ENCODE measurements around the gene DCAF10. TPM values are rescaled to one million over a fixed set of nuclear protein-coding genes. Genes with fewer than 3 reads are reported as not detected.

Gene DCAF10
- total and polyA plus RNA-seq, 4 donors: 8.3 to 29.5 (median 18.5) TPM

GRCh38 chr9:37784616-37785483 is 15.7 kb upstream of the DCAF10 start, which contains the start of gene EXOSC3:
Gene EXOSC3, minus strand, starts transcription at chr9:37785064. Its CDS starts 20 bp downstream, at chr9:37785044.
- no peaks in the 10 kb centered on the region for H3K4me1 ChIP-seq (ENCODE audit: control insufficient read depth in 1 of 2, insufficient read depth in 2 of 2, low read length in 2 of 2)
- DNase-seq: peak; percentile 95 to 96
- no peaks in the 10 kb centered on the region for H3K9me3 ChIP-seq (ENCODE audit: control insufficient read depth, low read length)
- H3K27ac ChIP-seq (ENCODE audit: low read depth in 1 of 2, low read length in 2 of 2): peak within 1 kb of the TSS; percentile 14 to 62
- ATAC-seq (ENCODE audit: low FRiP score): peak; percentile 95
- H3K27me3 ChIP-seq (ENCODE audit: control insufficient read depth in 1 of 2, insufficient read depth in 2 of 2, low read length in 1 of 2): no peaks in the 10 kb centered on the region
- peak within 1 kb of the TSS; percentile 81 to 86 for H3K4me3 ChIP-seq (ENCODE audit: low read length in 2 of 2)
- WGBS, 2 donors: 1% methylated on average over 70 to 73 of the region's 73 CpGs
- intact Hi-C loops (cut with DNase I): loop anchor here (1.0 kb wide), 1 partner anchor 15 kb away; the partner anchor contains the start of gene DCAF10 (in 2 of the 2)
- H3K36me3 ChIP-seq (ENCODE audit: control insufficient read depth in 1 of 2, insufficient read depth in 2 of 2, low read length in 1 of 2): no peaks in the 10 kb centered on the region

DNA sequence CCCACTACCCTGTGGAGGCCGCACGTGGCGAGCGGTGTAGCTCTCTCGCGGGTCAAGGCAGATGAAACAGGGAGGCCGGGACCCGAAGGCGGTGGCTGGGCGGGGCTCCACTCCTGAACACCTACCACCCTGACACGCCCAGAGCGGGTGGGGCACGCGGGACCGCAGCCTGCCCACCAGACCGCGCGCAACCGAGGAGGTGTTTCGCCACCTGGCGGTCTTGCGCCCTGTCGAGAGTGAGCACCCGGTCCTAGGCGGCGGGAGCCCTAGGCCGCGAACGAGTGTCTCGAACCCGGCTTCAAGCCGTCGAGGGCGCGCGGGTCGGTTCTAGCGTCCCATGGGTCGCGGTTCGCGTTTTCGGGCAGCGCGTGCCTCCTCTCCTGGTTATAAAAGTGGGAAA is 13.5 kb upstream of the DCAF10 start:
- H3K9me3 ChIP-seq (ENCODE audit: control insufficient read depth, low read length): peaks cover 1% of the 10 kb centered on the region
- ATAC-seq (ENCODE audit: low FRiP score) (no peak), DNase-seq (peak in 1 of 2 donors; percentile 75)
- no peaks in the 10 kb centered on the region for H3K27me3 ChIP-seq (ENCODE audit: control insufficient read depth in 1 of 2, insufficient read depth in 2 of 2, low read length in 1 of 2)
- intact Hi-C loops (cut with DNase I): no loop called here
- 42 to 43% methylated on average over 44 to 45 of the region's 45 CpGs for WGBS, 2 donors
- H3K27ac ChIP-seq (ENCODE audit: low read depth in 1 of 2, low read length in 2 of 2): no peak overlapping the region
- H3K36me3 ChIP-seq (ENCODE audit: control insufficient read depth in 1 of 2, insufficient read depth in 2 of 2, low read length in 1 of 2): no peaks in the 10 kb centered on the region
- H3K4me1 ChIP-seq (ENCODE audit: control insufficient read depth in 1 of 2, insufficient read depth in 2 of 2, low read length in 2 of 2): no peaks in the 10 kb centered on the region
- H3K4me3 ChIP-seq (ENCODE audit: low read length in 2 of 2): no peak overlapping the region

DNA sequence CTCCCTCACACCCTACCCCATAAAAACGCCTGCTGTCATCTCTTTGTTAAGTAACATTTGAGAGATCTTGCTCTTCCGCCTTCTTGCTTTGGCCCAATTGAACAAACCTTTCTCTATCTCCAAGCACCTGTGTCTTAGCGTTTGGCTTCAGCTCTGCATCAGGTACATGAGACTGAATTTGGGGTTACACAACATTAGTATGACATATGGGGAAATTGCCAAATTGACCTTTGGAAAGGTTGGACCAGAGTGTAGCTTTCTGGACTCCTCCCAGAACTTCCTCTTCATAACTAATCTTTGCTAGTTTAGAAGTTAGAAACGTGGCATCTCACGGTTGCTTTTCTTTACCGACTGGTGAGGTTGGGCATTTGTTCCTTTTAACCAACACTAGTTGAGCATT is 12.3 kb upstream of the DCAF10 start:
- Histone ChIP-seq H3K4me1 (ENCODE audit: control insufficient read depth in 1 of 2, insufficient read depth in 2 of 2, low read length in 2 of 2) (no peaks in the 10 kb centered on the region), H3K36me3 (ENCODE audit: control insufficient read depth in 1 of 2, insufficient read depth in 2 of 2, low read length in 1 of 2) (no peaks in the 10 kb centered on the region), H3K4me3 (ENCODE audit: low read length in 2 of 2) (no peak overlapping the region), H3K27ac (ENCODE audit: low read depth in 1 of 2, low read length in 2 of 2) (no peak overlapping the region), H3K27me3 (ENCODE audit: control insufficient read depth in 1 of 2, insufficient read depth in 2 of 2, low read length in 1 of 2) (no peaks in the 10 kb centered on the region), H3K9me3 (ENCODE audit: control insufficient read depth, low read length) (peaks cover 1% of the 10 kb centered on the region)
- DNase-seq: no peak
- 85% methylated on average over 6 of the region's 6 CpGs for WGBS, 2 donors
- intact Hi-C loops (cut with DNase I): no loop called here
- ATAC-seq (ENCODE audit: low FRiP score): no peak

GRCh38 chr9:37790096-37790495 is 10.5 kb upstream of the DCAF10 start:
- peaks cover 1% of the 10 kb centered on the region for H3K9me3 ChIP-seq (ENCODE audit: control insufficient read depth, low read length)
- DNase-seq: no peak
- 95 to 97% methylated on average over 2 of the region's 2 CpGs for WGBS, 2 donors
- no peak overlapping the region for H3K27ac ChIP-seq (ENCODE audit: low read depth in 1 of 2, low read length in 2 of 2)
- intact Hi-C loops (cut with DNase I): no loop called here
- no peak overlapping the region for H3K4me3 ChIP-seq (ENCODE audit: low read length in 2 of 2)
- H3K4me1 ChIP-seq (ENCODE audit: control insufficient read depth in 1 of 2, insufficient read depth in 2 of 2, low read length in 2 of 2): no peaks in the 10 kb centered on the region
- H3K36me3 ChIP-seq (ENCODE audit: control insufficient read depth in 1 of 2, insufficient read depth in 2 of 2, low read length in 1 of 2): no peaks in the 10 kb centered on the region
- no peaks in the 10 kb centered on the region for H3K27me3 ChIP-seq (ENCODE audit: control insufficient read depth in 1 of 2, insufficient read depth in 2 of 2, low read length in 1 of 2)
- ATAC-seq (ENCODE audit: low FRiP score): no peak

- H3K27ac ChIP-seq (ENCODE audit: low read depth in 1 of 2, low read length in 2 of 2): no peak overlapping the region
Observed at GRCh38 chr9:37792122-37792521, 8.5 kb upstream of the DCAF10 start.

GRCh38 chr9:37796232-37796631 is 4.4 kb upstream of the DCAF10 start:
- H3K27me3 ChIP-seq (ENCODE audit: control insufficient read depth in 1 of 2, insufficient read depth in 2 of 2, low read length in 1 of 2): no peaks in the 10 kb centered on the region
- no peak overlapping the region for H3K27ac ChIP-seq (ENCODE audit: low read depth in 1 of 2, low read length in 2 of 2)
- no peak for ATAC-seq (ENCODE audit: low FRiP score)
- intact Hi-C loops (cut with DNase I): no loop called here
- no peaks in the 10 kb centered on the region for H3K36me3 ChIP-seq (ENCODE audit: control insufficient read depth in 1 of 2, insufficient read depth in 2 of 2, low read length in 1 of 2)
- H3K9me3 ChIP-seq (ENCODE audit: control insufficient read depth, low read length): no peaks in the 10 kb centered on the region
- H3K4me1 ChIP-seq (ENCODE audit: control insufficient read depth in 1 of 2, insufficient read depth in 2 of 2, low read length in 2 of 2): peaks cover 0 to 2% of the 10 kb centered on the region in 2 donors
- no peak overlapping the region for H3K4me3 ChIP-seq (ENCODE audit: low read length in 2 of 2)
- 74 to 82% methylated on average over 2 of the region's 2 CpGs for WGBS, 2 donors
- DNase-seq: no peak

More at GRCh38 chr9:37792122-37792521, 8.5 kb upstream of the DCAF10 start:
- H3K4me1 ChIP-seq (ENCODE audit: control insufficient read depth in 1 of 2, insufficient read depth in 2 of 2, low read length in 2 of 2): no peaks in the 10 kb centered on the region
- intact Hi-C loops (cut with DNase I): no loop called here
- no peaks in the 10 kb centered on the region for H3K36me3 ChIP-seq (ENCODE audit: control insufficient read depth in 1 of 2, insufficient read depth in 2 of 2, low read length in 1 of 2)
- H3K4me3 ChIP-seq (ENCODE audit: low read length in 2 of 2): no peak overlapping the region
- DNase-seq: no peak
- H3K27me3 ChIP-seq (ENCODE audit: control insufficient read depth in 1 of 2, insufficient read depth in 2 of 2, low read length in 1 of 2): no peaks in the 10 kb centered on the region
- H3K9me3 ChIP-seq (ENCODE audit: control insufficient read depth, low read length): peaks cover 1% of the 10 kb centered on the region
- 79 to 84% methylated on average over 5 of the region's 5 CpGs for WGBS, 2 donors
- ATAC-seq (ENCODE audit: low FRiP score): no peak

DNA sequence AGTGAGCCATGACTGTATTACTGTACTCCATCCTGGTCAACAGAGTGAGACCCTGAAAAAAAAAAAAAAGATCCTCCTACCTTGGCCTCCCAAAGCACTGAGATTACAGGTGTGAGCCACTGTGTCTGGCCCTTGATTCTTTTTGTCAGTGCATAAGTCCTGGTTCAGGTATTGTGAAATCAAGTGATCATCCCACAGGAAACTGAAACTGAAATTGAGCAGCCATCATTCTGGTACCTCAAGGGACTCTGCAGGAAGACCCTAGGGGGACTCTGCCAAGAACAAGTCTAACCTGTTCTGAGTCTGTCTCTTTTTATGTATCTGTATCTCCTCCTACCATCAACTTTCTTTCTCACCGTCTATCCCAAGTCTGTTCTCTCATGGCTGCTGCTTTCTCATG is 1.9 kb upstream of the DCAF10 start:
- no peak overlapping the region for H3K27ac ChIP-seq (ENCODE audit: low read depth in 1 of 2, low read length in 2 of 2)
- H3K4me1 ChIP-seq (ENCODE audit: control insufficient read depth in 1 of 2, insufficient read depth in 2 of 2, low read length in 2 of 2): peaks cover 0 to 4% of the 10 kb centered on the region in 2 donors
- H3K9me3 ChIP-seq (ENCODE audit: control insufficient read depth, low read length): no peaks in the 10 kb centered on the region
- intact Hi-C loops (cut with DNase I): no loop called here
- no peak for ATAC-seq (ENCODE audit: low FRiP score)
- no peak overlapping the region for H3K4me3 ChIP-seq (ENCODE audit: low read length in 2 of 2)
- no peaks in the 10 kb centered on the region for H3K36me3 ChIP-seq (ENCODE audit: control insufficient read depth in 1 of 2, insufficient read depth in 2 of 2, low read length in 1 of 2)
- H3K27me3 ChIP-seq (ENCODE audit: control insufficient read depth in 1 of 2, insufficient read depth in 2 of 2, low read length in 1 of 2): no peaks in the 10 kb centered on the region
- WGBS, 2 donors: 82 to 84% methylated on average over 1 of the region's 1 CpG
- no peak for DNase-seq

DNA sequence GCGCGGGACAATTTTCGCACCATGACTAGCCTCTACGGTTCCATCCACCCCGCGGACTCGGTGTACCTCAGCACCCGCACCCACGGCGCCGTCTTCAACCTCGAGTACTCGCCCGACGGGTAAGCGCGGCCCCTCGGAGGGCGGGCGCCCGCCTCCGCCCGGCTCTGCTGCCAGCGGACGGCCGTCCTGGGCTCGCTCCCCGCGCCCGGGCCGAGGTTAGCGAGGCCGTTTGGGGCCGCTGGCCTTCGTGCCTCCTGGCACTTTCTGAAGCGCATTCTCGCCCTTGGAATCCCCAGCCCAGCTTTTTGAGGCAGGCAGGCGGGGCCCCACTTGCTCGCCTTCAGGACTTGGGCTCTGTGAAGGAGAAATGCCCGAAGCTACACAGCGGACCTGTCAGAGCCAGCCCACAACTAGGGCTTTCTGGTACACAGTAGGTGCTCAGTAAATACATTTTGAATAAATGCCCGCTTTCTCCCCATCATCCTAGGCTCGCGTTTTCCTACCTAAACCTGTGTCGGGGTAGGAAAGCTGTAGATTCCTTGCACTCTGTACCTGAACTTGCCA is 772 bp downstream of the DCAF10 start:
- H3K9me3 ChIP-seq (ENCODE audit: control insufficient read depth, low read length): no peaks in the 10 kb centered on the region
- H3K36me3 ChIP-seq (ENCODE audit: control insufficient read depth in 1 of 2, insufficient read depth in 2 of 2, low read length in 1 of 2): no peaks in the 10 kb centered on the region
- DNase-seq: peak in 1 of 2 donors; percentile 81
- peak overlapping the region in 1 of 2 donors; percentile 45 for H3K27ac ChIP-seq (ENCODE audit: low read depth in 1 of 2, low read length in 2 of 2)
- intact Hi-C loops (cut with DNase I): loop anchor here in 1 of 2 donors (10.0 kb wide), 1 partner anchor 317 kb away; the partner anchor contains the start of gene POLR1E
- 1% methylated on average over 43 to 45 of the region's 45 CpGs for WGBS, 2 donors
- H3K27me3 ChIP-seq (ENCODE audit: control insufficient read depth in 1 of 2, insufficient read depth in 2 of 2, low read length in 1 of 2): no peaks in the 10 kb centered on the region
- peaks cover 0 to 4% of the 10 kb centered on the region in 2 donors for H3K4me1 ChIP-seq (ENCODE audit: control insufficient read depth in 1 of 2, insufficient read depth in 2 of 2, low read length in 2 of 2)
- H3K4me3 ChIP-seq (ENCODE audit: low read length in 2 of 2): peak overlapping the region; percentile 59 to 79
- ATAC-seq (ENCODE audit: low FRiP score): peak; percentile 45

Measured in aorta (tissue), 5 donors.